HG03520 (cell line): ENCODE results near the gene HOXA4.
A peak's percentile ranks its signal among the peaks of the same experiment; 100 is the strongest.

ENCODE experiments used
- ATAC-seq: cut with Tn5 transposase; IDR thresholded peaks from one replicate; pipeline ENCODE4 v1.9.1; 2021; ENCODE audit warnings: mild to moderate bottlenecking, moderate library complexity; ENCODE audit not compliant: unreplicated experiment

Gene HOXA4

DNA sequence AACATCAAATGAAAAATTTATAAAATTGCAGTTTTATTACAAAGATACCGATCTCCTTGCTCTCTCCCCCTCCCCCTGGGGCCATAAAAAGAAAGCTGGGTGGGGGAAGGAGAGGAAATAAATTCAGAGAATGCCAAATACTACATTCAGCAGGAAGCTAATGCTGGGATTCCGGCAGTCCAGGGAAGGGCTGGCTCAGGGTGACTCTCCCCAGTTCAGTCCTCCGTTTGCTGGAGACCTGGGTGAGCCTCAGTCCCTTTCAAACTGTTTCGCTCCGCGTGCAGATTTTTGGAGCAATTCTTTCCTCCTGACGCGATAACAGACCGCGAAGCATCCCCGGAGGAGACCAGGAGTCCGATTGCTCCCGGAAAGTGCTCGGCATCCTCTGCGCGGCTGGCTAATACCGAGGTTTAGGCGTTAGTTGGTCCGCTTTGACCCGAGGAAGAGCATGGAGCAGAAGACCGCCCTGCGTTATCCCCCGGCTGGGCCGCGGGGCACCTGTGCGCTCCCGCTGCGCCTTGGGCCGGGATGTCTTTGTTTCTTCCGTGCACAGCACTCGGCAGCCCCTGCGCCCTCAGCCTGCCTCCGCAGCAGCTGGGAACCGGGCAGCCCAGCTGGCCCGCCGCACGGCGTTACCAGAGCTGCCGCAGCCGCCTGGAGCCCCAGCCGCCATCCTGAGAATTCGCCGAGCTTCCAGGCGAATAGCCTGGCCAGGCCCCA, 24.2 kb downstream of the HOXA4 start:
- no peak for ATAC-seq

DNA sequence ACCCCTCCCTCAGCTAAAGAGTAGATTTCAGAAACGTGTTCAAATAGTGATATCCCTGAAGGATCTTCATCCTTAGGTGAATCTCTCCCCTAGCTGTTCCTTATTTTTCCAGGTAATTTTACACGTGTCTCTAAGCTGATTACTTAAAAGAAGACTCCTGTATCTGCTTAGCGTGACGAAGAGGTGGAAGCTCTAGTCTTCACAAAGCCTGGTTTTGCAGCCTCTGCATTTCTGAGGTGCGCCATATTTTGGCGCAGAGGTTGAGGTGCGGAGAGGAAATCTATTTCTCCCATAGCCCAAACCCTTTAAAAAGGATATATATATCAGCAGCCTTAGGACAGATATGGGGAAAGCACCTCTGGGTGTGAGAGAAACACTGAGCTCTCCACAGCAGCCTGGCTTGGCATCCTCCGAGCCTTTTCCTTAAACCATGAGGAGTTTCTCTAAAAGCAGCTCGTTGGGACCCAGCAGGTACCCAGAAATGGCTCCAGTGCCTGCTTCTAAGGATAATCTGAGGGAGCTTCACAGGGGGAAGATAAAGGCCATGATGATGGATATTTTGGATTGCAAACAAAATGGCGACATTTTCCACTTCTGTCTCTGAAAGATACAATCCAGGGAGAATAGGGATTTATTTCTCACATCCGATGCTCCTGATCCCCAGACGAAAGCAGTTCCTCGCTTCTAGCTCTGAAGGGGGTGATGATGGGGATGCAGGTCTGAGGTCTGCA, 25.1 kb downstream of the HOXA4 start:
- no peak for ATAC-seq

DNA sequence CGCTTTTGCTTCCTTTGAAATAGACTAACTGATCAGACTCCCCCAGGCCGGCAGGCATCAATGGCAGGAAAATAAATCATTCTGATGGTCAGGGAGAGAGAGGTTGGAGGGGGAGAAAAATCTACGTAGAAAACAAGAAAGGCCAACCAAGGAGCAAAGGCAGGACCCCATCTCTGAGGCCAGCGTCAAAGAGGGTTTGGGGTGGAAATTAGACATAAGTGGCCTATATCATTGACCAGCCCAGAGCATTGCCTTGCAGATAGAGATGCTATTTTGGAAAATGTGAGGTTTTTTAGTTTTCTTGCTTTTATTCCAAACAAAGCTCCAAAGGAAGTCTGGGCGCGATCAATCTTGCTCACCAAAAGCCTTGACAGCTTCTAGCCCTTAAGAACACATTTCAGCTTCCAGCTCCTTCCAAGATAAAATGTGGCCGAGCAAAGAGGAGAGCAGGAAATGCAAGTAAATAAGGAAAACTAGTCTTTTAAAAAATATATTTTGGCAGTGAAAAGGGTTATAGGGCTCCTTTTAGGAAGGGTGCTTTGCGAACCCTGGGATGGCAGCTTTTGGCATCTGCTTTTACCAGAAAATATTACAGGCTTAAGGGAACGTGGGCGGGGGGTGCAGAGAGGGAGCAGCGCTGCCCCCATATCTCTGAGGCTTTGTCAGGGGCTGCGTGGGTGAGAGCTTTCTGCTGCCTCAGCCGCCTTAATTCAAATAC, 26.1 kb downstream of the HOXA4 start:
- ATAC-seq, result no peak

DNA sequence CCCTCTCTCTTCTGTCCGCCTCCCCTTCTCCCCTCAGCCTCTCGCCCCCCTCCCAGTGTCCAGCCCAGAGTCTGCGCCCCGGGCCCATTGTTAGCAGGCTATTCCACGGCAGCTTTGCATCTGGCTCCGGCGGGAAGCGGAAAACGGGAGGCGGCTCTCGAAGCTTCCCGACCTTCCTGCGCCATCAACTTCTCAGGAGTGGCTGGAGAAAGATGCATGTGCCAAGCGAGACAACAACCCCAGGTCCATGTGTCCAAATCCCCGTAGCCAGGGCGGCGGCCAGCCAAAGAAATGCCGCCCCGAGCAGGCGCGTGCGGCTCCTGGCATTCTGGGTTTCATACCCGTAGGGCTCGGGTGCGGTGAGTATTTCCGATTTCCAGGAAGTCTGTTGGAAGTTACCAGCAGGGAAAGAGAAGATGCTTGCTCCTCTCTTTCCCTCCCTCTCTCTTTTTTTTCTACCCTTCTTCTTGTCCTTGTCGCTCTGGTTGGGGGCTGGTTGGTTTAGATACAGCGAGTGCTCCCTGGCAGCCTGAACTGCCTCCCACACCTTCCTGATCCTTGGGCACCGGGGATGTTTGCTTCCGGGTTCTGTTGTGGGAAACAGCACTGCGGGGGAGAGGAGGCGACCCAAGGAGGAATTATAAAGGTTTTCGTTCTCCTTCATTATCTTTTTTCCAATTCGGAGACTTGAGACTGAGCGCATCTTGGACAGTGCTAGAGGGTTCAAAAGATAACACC, 26.9 kb downstream of the HOXA4 start:
- ATAC-seq, result no peak

DNA sequence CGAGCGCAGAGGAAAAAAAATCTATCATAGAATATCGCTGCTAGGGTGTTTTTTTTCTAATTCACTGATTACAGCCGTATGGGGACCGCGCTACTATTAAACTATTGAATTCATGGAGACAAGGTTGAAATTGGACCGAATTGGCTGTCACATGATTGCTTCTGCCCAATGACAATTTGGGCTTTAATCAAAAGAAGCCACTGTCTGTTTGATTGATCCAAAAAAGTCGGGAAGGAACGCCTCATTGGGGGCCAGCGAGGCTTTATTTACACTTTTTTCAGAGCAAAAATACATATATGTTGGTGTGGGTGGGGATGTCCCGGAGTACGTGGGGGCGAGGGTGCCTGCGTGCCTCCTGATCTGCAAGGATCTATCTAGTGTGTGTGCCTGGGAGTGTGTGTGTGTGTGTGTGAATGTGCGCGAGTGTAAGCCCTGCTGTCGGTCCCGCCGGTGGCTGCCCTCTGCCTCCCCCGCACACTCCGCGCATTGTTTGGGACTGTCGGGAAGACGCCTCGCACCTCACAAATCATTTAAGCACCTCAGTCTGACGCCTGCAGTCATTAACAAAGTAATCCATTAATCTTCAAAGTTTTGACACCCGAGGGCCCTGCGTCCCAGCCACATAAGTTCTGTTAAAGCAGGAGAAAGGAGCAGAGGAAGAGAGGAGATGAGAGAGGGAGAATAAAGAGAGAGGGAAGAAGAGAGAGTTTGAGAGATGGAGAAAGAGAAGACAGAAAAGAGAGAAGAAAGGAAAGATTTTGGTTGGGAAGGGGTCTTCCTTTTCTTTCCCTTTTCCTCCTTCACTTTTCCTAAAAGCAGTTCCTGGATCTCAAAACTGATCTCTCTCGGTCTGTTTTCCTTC, 27.7 kb downstream of the HOXA4 start, which contains the start of gene HOXA2:
HOXA2 (minus strand) TSS at position 103 of the 862 bp plus-strand sequence. CDS start 183 bp downstream, outside the sequence.
- ATAC-seq, result no peak

DNA sequence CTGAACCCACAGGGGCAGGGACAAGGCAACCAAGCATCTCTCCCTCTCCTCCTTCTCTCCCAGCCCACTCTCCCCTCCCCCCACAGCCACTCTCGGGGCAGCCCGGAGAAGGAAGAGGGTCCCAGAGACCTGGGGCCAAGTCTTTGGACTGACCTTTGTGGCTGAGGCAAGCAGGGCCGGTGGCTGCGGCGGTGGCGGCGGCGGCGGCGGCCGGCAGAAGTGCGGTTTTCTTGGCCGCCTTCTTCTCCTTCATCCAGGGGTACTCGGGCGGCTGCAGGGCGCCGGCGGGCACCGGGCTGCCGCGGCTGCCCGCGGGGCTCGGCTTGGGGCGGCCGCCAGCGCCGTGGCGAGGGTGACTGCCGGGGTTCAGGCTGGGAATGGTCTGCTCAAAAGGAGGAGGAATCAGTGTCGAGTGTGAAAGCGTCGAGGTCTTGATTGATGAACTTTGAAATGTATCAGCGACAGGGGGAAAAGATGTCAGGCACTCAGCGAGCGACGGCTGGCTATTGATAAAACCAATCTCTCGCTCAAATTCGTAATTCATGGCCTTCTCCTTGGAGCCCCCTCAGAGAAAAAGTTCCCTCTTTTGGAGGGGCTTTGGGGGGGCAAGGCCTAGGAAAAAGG, 28.5 kb downstream of the HOXA4 start:
- no peak for ATAC-seq

DNA sequence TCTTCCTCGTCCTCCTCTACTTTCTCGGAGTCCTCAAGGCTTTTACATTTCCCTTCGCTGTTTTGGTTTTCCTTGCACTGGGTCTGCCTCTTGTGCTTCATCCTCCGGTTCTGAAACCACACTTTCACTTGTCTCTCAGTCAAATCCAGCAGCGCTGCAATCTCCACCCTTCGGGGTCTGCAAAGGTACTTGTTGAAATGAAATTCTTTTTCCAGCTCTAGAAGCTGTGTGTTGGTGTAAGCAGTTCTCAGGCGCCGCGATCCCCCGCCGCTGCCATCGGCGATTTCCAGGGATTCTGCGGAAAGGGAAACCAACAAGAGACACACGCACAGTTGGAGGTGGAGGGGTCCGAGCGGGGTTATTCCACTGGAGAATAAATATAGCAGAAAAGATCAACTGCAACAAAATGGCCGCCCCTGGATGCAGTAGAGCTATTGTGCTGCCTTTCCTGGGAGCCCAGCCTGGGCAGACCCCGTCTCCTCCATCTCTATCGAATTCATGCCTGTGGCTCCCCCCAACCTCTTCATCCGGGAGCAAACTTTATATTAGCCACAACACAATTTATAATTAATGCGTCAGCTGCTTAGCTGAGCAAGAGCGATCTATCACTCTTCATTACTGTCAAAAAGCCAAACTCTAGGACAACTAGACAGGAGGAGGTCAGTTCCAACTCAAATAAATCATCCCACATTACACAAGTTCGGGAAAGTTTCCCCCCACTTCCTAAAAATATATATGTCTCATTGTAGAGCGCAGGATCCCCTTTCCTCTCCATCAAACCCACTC, 29.2 kb downstream of the HOXA4 start:
- ATAC-seq, result no peak

DNA sequence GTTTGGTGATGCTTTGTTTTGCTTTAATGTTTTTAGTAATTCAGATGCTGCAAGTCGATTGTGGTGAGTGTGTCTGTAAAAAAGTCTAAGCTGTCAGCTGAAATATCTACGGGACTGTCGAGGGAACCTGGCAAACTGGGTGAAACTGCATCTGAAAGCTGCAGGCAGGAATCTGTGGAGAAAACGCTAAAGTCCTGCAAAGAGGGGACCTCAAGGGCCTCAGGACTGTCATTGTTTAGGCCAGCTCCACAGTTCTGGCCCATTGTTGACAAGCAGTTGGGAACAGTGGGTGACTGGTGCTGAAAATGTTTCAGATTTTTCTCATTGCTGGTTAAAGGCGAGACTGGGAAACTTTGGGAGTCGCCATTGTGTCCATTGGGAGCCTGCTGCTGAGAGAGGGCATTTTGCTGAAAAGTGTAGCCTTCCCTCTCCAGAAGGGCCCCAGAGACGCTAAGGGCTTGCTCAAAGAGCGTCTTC, 29.8 kb downstream of the HOXA4 start:
- ATAC-seq, result no peak

DNA sequence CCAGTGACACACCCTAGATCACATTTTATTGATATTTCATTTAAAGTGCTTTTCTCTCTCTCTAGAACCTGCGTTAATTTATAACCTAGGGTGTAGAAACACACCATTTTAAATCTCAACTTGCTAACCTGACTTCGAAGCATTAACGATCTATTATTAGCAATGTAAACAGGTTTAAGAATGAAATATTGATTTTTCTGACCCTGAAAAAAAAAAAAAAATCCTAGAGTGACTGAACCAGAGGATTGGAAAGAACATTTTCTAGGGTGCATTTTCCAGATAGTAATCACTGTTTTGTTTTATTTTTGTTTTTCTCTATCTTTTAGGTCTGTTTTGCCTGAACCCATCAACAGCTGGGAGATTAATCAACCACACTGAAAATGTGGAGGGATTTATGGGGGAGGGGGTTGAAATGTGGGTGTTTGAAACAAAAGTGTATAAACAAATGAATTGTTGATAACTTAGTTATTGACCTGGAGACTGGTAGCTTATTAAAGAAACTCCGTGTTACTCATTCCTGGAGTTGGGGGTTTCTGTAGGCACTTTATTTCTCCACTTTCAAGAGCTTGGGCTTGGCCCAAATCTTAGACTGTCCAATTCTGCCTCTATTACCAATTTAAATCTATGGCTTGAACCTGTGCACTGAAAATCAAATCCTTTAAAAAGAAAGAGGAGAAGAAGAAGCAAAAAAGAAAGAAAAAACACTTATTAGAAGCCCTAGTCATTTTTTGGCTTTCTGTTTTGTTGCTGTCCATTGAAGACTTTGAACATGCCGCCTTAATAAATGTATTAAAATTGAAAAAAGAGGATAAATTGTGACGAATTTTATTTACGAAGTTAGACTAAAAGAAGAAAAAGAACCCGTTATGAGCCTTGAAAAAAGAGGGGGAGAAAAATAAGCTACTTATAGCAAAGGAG, 30.8 kb downstream of the HOXA4 start:
- ATAC-seq, result no peak

DNA sequence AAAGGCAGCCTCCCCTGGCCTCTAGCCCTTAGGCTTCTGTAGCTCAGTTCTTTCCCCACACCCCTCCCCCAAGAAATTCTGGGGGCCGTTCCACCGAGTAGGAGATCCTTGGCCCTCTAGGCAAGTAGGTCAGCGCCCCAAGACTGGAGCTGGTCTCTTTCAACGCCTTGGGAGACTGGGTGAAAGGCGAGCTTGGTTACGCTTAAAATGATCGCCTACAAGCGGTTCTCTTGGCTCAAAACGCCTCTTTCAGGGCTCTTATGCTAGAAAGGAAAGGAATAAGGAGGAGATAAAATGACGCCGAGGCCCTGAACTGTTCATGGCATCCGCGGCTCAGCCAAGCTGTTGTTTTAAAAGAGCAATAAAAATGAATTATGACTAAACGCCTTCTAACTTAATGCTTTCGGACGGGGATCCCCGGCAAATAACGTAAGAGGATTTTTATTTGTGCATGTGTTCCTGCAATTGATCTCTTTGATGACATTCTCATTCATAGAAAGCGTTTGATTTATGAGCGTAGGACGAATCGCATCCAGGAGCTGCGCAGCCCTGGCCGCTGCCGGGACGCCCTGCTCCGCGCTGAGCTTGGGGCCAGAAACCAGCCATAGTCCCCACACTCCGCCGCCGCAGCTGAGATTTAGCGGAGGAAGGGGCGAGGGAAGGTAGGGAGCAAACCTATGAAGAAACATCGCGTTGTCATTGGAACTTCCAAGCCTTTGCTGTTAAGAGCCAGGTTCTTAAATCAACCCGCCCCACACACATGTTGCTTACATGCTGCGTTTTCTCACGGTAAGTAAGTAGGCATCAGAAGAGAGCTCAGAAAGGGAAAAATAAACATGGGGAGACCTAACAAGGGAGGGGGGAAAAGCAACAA, 31.7 kb downstream of the HOXA4 start:
- no peak for ATAC-seq

DNA sequence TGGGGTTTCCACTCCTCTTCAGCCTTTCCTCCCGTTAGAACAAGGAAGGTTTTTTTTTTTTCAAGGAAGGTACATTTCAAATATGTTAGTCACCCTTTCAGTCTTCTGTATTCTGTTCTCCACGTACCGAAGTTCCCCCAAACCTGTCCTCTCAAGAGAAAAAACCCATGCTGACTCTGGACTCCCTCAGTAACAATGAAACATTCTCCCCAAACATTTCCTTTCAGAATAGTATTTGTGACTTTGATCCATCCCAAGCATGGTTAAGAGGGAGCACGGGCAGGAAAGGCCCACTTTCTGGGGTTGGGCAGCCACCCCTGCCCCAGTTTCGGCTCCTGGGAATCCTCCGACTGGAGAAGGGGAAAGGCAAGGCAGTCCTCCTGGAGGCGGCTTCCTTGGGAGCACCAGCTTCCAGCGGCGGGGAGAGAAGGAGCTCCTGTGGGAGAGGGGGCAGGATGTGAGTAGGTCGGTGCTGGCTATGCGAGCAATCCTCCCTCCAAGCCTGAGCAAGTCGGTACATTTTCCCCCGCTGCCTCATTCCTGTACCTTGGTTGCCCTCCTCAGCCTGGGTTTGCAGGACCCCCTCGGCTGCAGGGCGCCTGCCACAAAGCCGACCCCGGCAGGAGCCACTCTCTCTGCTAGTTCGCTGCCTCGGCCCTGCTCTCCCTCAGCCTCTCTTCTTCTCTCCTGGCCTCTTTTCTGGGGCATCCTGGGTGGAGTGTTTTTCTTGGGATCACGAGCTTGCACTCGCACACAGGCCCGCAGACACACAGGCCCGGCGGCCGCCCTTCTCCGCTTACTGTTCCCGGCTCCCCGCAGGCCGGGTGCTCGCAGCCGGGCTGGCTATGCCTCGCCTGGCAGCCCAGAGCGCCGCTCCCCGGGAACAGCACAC, 32.6 kb downstream of the HOXA4 start:
- ATAC-seq, result no peak

DNA sequence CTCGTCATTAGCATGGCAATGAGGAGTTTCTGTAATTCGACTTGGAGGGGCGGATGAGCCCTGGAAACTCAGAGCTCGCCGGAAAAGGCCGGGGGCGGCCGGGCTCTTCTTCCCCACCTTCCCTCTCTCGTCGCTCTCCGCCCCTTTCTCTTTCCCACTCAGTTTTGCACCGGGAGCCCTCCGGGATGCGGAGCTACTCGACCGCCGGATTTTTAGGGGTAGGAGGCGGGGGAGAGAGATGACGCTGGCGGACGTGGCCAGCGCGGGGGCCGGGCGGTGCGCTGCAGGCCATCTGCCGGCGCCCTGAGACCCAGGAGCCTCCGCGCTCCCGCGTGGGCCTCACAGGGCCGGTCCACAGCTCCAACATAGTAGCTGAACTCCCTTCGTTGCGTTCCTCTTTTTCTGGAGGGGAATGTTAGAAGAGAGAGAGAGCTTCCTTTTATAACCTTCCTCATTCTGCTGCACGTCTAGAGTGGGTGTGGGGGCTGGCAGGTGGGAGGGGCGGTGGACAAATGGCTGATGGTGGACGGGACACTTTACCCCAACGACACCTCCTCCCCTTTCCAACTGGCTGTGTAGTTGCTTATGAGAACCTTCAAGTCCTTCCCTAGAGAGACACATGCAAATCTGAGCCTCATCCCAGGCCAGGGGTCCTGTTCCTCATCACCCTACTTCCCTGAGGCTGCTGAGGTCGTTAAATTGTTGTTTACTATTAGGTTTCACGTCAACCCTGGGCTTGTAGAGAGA, 33.6 kb downstream of the HOXA4 start:
- no peak for ATAC-seq

DNA sequence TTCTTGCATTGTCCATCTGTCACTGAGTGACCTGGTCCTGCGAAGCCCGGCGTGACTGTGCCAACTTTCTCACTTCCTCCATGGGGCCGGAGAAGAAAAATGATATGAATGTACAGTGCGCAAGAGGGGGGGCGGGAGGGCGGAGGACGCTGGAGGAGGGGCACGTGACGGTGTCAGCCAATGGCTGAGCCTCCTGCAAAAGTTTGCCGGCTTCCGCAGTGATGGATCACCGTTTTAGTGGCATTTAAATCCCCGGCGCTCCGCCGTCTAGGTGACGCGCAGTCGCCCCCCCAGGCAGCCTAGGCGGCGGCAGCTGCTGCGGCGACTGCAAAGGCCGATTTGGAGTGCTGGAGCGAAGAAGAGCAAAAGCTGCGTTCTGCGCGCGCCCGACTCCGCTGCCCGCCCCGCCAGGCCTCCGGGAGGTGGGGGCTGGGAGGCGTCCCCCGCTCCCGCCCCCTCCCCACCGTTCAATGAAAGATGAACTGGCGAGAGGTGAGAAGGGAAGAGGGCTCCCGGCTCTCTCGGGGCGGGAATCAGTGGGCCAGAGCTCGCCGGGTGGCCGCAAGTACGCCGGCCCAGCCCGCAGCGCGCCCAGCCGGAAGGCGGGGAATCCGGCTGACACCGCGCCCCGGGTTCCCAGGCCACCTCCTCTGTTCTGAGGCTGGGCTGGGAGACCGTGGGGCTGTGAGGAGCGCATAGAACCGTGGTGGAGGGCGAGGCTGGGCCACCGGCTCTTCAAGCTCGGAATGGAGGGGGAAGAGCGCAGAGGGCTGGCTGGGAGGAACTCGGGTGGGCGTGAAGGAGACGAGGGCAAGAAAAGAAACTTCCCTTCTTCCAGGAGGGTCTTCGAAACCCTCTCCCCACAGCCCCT, 34.4 kb downstream of the HOXA4 start, which contains the start of gene HOXA1:
HOXA1 (minus strand) TSS at position 104 of the 871 bp plus-strand sequence; CDS start at position 16, 88 bp downstream.
- peak; percentile 80 for ATAC-seq
